GM23338 (cell line): ENCODE data around the gene DECR2. TPM values are rescaled to one million over a fixed set of nuclear protein-coding genes. Genes with fewer than 3 reads are reported as not detected.

Experiments
- ATAC-seq: fragments of 200-7000 bp; cut with Tn5 transposase; 3 replicates; pipeline ENCODE4 v1.9.1; 2020
- DNase-seq: peaks from one replicate; pipeline ENCODE4 v3.0.0-alpha.2; 2015; ENCODE audit warnings: low spot score
- H2AFZ ChIP-seq: fragments of 200-600 bp; sonication (generic); 2 replicates; pipeline ENCODE4 v1.8.0; 2016; ENCODE audit warnings: antibody characterized with exemption, mild to moderate bottlenecking, moderate library complexity
- H3F3A ChIP-seq: fragments of 200-600 bp; sonication (generic); replicated peaks from 2 replicates; pipeline ENCODE4 v1.8.0; 2017; ENCODE audit warnings: antibody characterized with exemption, mixed run types, low read depth
- H3K27ac ChIP-seq: fragments of 200-600 bp; sonication (generic); 2 replicates; pipeline ENCODE4 v1.6.1; 2016; ENCODE audit warnings: low read depth
- H3K27me3 ChIP-seq: fragments of 200-600 bp; sonication (generic); 2 replicates; pipeline ENCODE4 v1.8.0; 2016; ENCODE audit warnings: mild to moderate bottlenecking, mixed run types, moderate library complexity; ENCODE audit not compliant: insufficient read depth
- H3K36me3 ChIP-seq: fragments of 200-600 bp; sonication (generic); 2 replicates; pipeline ENCODE4 v1.8.0; 2016; ENCODE audit warnings: mild to moderate bottlenecking; ENCODE audit not compliant: insufficient read depth
- H3K4me1 ChIP-seq: fragments of 200-600 bp; sonication (generic); 2 replicates; pipeline ENCODE4 v1.8.0; 2016; ENCODE audit warnings: mild to moderate bottlenecking, moderate library complexity; ENCODE audit not compliant: insufficient read depth
- H3K4me2 ChIP-seq: fragments of 200-600 bp; sonication (generic); 2 replicates; pipeline ENCODE4 v1.7.1; 2017; ENCODE audit warnings: mixed run types
- H3K4me3 ChIP-seq: fragments of 200-600 bp; sonication (generic); 2 replicates; pipeline ENCODE4 v1.6.1; 2016; ENCODE audit warnings: mixed run types
- H3K79me2 ChIP-seq: fragments of 200-600 bp; sonication (generic); replicated peaks from 2 replicates; pipeline ENCODE4 v1.8.0; 2017; ENCODE audit warnings: mild to moderate bottlenecking; ENCODE audit not compliant: insufficient read depth
- H3K9me2 ChIP-seq: fragments of 200-600 bp; sonication (generic); 2 replicates; pipeline ENCODE4 v1.8.0; 2017; ENCODE audit not compliant: insufficient read depth
- H4K20me1 ChIP-seq: fragments of 200-600 bp; sonication (generic); replicated peaks from 2 replicates; pipeline ENCODE4 v1.8.0; 2017; ENCODE audit warnings: mild to moderate bottlenecking; ENCODE audit not compliant: insufficient read depth
- H3K27ac Mint-ChIP-seq: 2 replicates; pipeline ENCODE4 v1.8.0; 2020; ENCODE audit warnings: inconsistent platforms, mild to moderate bottlenecking, moderate library complexity, mixed read lengths
- H3K27me3 Mint-ChIP-seq: 3 replicates; pipeline ENCODE4 v1.8.0; 2022; ENCODE audit warnings: low read depth, mild to moderate bottlenecking, moderate library complexity, mixed read lengths, inconsistent platforms; ENCODE audit not compliant: insufficient read depth, poor library complexity
- H3K36me3 Mint-ChIP-seq: 3 replicates; pipeline ENCODE4 v1.8.0; 2021; ENCODE audit warnings: low read depth, mild to moderate bottlenecking, inconsistent platforms, moderate library complexity, mixed read lengths
- H3K4me1 Mint-ChIP-seq: 3 replicates; pipeline ENCODE4 v1.8.0; 2020; ENCODE audit warnings: mild to moderate bottlenecking, inconsistent platforms, mixed read lengths
- H3K4me3 Mint-ChIP-seq: 3 replicates; pipeline ENCODE4 v1.8.0; 2021; ENCODE audit warnings: moderate library complexity, mild to moderate bottlenecking, inconsistent platforms, mixed read lengths
- H3K9me3 Mint-ChIP-seq: 3 replicates; pipeline ENCODE4 v1.8.0; 2020; ENCODE audit warnings: moderate library complexity, mild to moderate bottlenecking, inconsistent platforms, mixed read lengths
- CREB1 ChIP-seq: fragments of 250-450 bp; sonication (Bioruptor Pico); IDR thresholded peaks from 2 replicates; pipeline ENCODE4 v1.5.0; 2020; ENCODE audit warnings: low read depth, mild to moderate bottlenecking, moderate library complexity
- EZH2 ChIP-seq: fragments of 200-600 bp; sonication (generic); IDR thresholded peaks from one replicate; pipeline ENCODE4 v1.8.0; 2017; ENCODE audit warnings: antibody characterized with exemption, mild to moderate bottlenecking, low read depth; ENCODE audit not compliant: unreplicated experiment
- NANOG ChIP-seq: IDR thresholded peaks from 2 replicates; pipeline ENCODE4 v1.6.1; 2016; ENCODE audit warnings: antibody characterized with exemption, borderline replicate concordance
- STAT1 ChIP-seq: IDR thresholded peaks from one replicate; pipeline ENCODE4 v1.6.1; 2016; ENCODE audit warnings: antibody characterized with exemption; ENCODE audit not compliant: unreplicated experiment
- ZNF331 ChIP-seq: fragments of 250-450 bp; sonication (Bioruptor Pico); IDR thresholded peaks from 2 replicates; pipeline ENCODE4 v1.5.0; 2020; ENCODE audit warnings: low read depth, mild to moderate bottlenecking, moderate library complexity
- polyA plus RNA-seq: library from polyadenylated mRNA; unstranded; fragments of >200 nt; fragmentation: Nextera tagmentation; extraction: Ambion mirVana; gene quantifications from 2 replicates; pipeline ENCODE4 v1.2.1, GENCODE V29; 2016
- total RNA-seq: library from RNA; depleted of rRNA; stranded (reverse); fragments of >200 nt; shearing (Covaris generic); gene quantifications from 2 replicates; pipeline ENCODE4 v1.2.3, GENCODE V29; 2014
- TF ChIP-seq, protein P1 (sequence below), 2 experiments: fragments of 200-600 bp in 1 of 2; sonication (generic) in 1 of 2; conservative IDR thresholded peaks; 2 replicates each; pipeline versions ENCODE4 v1.5.1 to v1.6.1; 2016 to 2017; ENCODE audit warnings: antibody characterized with exemption in 2 of 2, low read depth in 2 of 2, mild to moderate bottlenecking in 2 of 2, moderate library complexity in 1 of 2
- TF ChIP-seq, protein P2 (sequence below): fragments of 250-450 bp; sonication (Bioruptor Pico); IDR thresholded peaks from 2 replicates; pipeline ENCODE4 v1.5.0; 2020; ENCODE audit warnings: mild to moderate bottlenecking, moderate library complexity
- TF ChIP-seq, protein P3 (sequence below): IDR thresholded peaks from 2 replicates; pipeline ENCODE4 v1.6.1; 2016; ENCODE audit warnings: antibody characterized with exemption

The DECR2 gene
- total and polyA plus RNA-seq, 2 experiments from 2014 or later, result 20.3 to 26.9 TPM

DNA sequence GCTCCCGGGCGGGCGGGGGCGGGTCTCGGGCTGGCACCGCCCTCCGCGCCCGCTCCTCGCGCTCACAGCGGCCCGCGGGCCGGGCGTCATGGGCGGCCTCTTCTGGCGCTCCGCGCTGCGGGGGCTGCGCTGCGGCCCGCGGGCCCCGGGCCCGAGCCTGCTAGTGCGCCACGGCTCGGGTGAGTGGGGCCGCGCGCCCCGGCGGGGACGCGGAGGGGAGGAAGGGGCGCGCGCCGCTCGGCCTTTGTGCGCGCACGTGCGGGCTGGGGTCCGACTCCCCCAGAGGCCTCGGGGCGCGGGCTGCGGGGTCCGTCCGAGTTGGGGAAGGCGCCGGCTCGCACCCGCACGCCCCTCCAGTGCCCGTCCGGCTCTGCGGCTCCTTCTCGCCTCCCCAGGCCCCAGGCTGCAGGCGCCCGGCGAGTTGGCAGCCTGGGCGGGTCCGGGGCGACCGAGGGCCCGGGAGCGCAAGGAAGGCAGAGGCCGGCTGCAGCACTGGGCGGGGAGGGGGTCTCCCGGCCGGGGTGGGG, 4.5 kb upstream of the DECR2 start, which contains the start of gene NME4:
Gene NME4, plus strand, starts transcription at position 65 of the 527 bp plus-strand sequence. Its CDS starts 24 bp downstream, at position 89.
- peak; percentile 2; the same call in 2 of the 3 replicates for ATAC-seq
- H3K4me1 Mint-ChIP-seq, result peaks cover 29% of the 10 kb centered on the region
- H3K9me3 Mint-ChIP-seq, result peaks cover 15% of the 10 kb centered on the region
- TF ChIP-seq NANOG (no peak), EZH2 (no peak), CREB1 (CRISPR knock-in tag) (no peak), ZNF331 (CRISPR knock-in tag) (no peak)
- TF ChIP-seq, protein P1, sequence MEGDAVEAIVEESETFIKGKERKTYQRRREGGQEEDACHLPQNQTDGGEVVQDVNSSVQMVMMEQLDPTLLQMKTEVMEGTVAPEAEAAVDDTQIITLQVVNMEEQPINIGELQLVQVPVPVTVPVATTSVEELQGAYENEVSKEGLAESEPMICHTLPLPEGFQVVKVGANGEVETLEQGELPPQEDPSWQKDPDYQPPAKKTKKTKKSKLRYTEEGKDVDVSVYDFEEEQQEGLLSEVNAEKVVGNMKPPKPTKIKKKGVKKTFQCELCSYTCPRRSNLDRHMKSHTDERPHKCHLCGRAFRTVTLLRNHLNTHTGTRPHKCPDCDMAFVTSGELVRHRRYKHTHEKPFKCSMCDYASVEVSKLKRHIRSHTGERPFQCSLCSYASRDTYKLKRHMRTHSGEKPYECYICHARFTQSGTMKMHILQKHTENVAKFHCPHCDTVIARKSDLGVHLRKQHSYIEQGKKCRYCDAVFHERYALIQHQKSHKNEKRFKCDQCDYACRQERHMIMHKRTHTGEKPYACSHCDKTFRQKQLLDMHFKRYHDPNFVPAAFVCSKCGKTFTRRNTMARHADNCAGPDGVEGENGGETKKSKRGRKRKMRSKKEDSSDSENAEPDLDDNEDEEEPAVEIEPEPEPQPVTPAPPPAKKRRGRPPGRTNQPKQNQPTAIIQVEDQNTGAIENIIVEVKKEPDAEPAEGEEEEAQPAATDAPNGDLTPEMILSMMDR (conservative IDR thresholded peaks at IDR 0.05; ENCODE audit: low read depth in 2 of 2), result no peak
- DNase-seq, result peak; percentile 76
- Histone ChIP-seq H3K36me3 (no peaks in the 10 kb centered on the region; the same call in 1 of the 2 replicates), H3K79me2 (no peaks in the 10 kb centered on the region), H3K9me2 (no peaks in the 10 kb centered on the region), H3K4me2 (peak within 1 kb of the TSS; percentile 78), H4K20me1 (no peaks in the 10 kb centered on the region; the same call in none of the 2 replicates), H3F3A (peaks cover 32% of the 10 kb centered on the region), H3K27me3 (no peaks in the 10 kb centered on the region), H2AFZ (peak within 1 kb of the TSS; percentile 67; the same call in 1 of the 2 replicates), H3K27ac (peak within 1 kb of the TSS; percentile 93), H3K4me1 (peaks cover 20% of the 10 kb centered on the region), H3K4me3 (peak within 1 kb of the TSS; percentile 60)
- H3K27ac Mint-ChIP-seq, result peak within 1 kb of the TSS; percentile 95
- H3K27me3 Mint-ChIP-seq, result peaks cover 31% of the 10 kb centered on the region
- peak within 1 kb of the TSS; percentile 83 for H3K4me3 Mint-ChIP-seq
- H3K36me3 Mint-ChIP-seq, result peaks cover 30% of the 10 kb centered on the region

DNA sequence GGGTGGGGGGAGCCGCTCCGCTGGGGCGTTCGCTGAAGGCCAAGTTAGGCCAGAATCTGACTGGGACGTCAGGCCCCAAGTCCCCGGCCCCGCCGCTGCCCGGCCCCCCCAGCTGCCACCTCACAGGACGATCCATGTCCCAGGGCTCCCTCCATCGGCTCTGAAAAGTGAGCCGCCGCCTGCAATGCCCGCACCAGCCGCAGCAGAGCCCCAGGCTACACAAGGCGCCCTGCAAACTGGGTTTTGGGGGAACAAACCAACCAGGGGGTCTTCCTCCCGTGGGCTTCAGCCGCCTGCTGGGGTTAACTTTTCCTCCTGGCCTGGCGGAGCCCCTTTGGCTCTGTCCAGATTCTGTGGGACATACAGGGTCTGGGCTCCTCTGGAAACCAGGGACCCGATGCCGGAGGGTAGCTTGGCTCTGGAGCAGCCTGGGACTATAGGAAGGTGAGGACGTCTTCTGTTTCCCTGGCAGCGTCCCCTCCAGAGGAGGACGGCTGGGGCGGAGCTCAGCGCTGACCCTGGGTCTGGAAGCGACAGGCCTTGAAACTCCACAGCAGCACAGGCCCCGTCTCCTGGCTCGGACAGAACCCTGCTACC, 3.9 kb upstream of the DECR2 start:
- DNase-seq, result peak; percentile 87
- Histone ChIP-seq H3K27ac (peak overlapping the region; percentile 93), H3K4me3 (peak overlapping the region; percentile 45), H3F3A (peaks cover 36% of the 10 kb centered on the region), H3K79me2 (peaks cover 4% of the 10 kb centered on the region; the same call in 1 of the 2 replicates), H4K20me1 (no peaks in the 10 kb centered on the region; the same call in none of the 2 replicates), H3K4me1 (peaks cover 20% of the 10 kb centered on the region), H3K9me2 (no peaks in the 10 kb centered on the region), H3K27me3 (no peaks in the 10 kb centered on the region), H3K4me2 (peak overlapping the region; percentile 78), H2AFZ (no peak overlapping the region), H3K36me3 (no peaks in the 10 kb centered on the region; the same call in 1 of the 2 replicates)
- peaks cover 24% of the 10 kb centered on the region for H3K36me3 Mint-ChIP-seq
- ATAC-seq, result peak; percentile 42
- H3K27ac Mint-ChIP-seq, result peak overlapping the region; percentile 62; the same call in 1 of the 2 replicates
- peak overlapping the region; percentile 63 for H3K4me3 Mint-ChIP-seq
- H3K4me1 Mint-ChIP-seq, result peaks cover 29% of the 10 kb centered on the region
- H3K9me3 Mint-ChIP-seq, result peaks cover 9% of the 10 kb centered on the region; the same call in 2 of the 3 replicates
- H3K27me3 Mint-ChIP-seq, result peaks cover 30% of the 10 kb centered on the region
- no peak for TF ChIP-seq STAT1
- 0 out of 2 replicates have a peak, but pooled peaks have one; percentile 17 for TF ChIP-seq CREB1 (CRISPR knock-in tag)
- TF ChIP-seq, protein P2, sequence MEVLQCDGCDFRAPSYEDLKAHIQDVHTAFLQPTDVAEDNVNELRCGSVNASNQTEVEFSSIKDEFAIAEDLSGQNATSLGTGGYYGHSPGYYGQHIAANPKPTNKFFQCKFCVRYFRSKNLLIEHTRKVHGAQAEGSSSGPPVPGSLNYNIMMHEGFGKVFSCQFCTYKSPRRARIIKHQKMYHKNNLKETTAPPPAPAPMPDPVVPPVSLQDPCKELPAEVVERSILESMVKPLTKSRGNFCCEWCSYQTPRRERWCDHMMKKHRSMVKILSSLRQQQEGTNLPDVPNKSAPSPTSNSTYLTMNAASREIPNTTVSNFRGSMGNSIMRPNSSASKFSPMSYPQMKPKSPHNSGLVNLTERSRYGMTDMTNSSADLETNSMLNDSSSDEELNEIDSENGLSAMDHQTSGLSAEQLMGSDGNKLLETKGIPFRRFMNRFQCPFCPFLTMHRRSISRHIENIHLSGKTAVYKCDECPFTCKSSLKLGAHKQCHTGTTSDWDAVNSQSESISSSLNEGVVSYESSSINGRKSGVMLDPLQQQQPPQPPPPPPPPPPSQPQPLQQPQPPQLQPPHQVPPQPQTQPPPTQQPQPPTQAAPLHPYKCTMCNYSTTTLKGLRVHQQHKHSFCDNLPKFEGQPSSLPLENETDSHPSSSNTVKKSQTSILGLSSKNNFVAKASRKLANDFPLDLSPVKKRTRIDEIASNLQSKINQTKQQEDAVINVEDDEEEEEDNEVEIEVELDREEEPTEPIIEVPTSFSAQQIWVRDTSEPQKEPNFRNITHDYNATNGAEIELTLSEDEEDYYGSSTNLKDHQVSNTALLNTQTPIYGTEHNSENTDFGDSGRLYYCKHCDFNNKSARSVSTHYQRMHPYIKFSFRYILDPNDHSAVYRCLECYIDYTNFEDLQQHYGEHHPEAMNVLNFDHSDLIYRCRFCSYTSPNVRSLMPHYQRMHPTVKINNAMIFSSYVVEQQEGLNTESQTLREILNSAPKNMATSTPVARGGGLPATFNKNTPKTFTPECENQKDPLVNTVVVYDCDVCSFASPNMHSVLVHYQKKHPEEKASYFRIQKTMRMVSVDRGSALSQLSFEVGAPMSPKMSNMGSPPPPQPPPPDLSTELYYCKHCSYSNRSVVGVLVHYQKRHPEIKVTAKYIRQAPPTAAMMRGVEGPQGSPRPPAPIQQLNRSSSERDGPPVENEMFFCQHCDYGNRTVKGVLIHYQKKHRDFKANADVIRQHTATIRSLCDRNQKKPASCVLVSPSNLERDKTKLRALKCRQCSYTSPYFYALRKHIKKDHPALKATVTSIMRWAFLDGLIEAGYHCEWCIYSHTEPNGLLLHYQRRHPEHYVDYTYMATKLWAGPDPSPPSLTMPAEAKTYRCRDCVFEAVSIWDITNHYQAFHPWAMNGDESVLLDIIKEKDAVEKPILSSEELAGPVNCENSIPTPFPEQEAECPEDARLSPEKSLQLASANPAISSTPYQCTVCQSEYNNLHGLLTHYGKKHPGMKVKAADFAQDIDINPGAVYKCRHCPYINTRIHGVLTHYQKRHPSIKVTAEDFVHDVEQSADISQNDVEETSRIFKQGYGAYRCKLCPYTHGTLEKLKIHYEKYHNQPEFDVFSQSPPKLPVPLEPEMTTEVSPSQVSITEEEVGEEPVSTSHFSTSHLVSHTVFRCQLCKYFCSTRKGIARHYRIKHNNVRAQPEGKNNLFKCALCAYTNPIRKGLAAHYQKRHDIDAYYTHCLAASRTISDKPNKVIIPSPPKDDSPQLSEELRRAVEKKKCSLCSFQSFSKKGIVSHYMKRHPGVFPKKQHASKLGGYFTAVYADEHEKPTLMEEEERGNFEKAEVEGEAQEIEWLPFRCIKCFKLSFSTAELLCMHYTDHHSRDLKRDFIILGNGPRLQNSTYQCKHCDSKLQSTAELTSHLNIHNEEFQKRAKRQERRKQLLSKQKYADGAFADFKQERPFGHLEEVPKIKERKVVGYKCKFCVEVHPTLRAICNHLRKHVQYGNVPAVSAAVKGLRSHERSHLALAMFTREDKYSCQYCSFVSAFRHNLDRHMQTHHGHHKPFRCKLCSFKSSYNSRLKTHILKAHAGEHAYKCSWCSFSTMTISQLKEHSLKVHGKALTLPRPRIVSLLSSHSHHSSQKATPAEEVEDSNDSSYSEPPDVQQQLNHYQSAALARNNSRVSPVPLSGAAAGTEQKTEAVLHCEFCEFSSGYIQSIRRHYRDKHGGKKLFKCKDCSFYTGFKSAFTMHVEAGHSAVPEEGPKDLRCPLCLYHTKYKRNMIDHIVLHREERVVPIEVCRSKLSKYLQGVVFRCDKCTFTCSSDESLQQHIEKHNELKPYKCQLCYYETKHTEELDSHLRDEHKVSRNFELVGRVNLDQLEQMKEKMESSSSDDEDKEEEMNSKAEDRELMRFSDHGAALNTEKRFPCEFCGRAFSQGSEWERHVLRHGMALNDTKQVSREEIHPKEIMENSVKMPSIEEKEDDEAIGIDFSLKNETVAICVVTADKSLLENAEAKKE, result no peak
- TF ChIP-seq NANOG, result no peak
- no peak for TF ChIP-seq EZH2
- TF ChIP-seq, protein P3, sequence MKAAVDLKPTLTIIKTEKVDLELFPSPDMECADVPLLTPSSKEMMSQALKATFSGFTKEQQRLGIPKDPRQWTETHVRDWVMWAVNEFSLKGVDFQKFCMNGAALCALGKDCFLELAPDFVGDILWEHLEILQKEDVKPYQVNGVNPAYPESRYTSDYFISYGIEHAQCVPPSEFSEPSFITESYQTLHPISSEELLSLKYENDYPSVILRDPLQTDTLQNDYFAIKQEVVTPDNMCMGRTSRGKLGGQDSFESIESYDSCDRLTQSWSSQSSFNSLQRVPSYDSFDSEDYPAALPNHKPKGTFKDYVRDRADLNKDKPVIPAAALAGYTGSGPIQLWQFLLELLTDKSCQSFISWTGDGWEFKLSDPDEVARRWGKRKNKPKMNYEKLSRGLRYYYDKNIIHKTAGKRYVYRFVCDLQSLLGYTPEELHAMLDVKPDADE, result no peak
